ENCODE results near the gene TBC1D5. TPM values are rescaled to one million over a fixed set of nuclear protein-coding genes. Genes with fewer than 3 reads are reported as not detected.

TBC1D5 gene
- total and polyA plus RNA-seq, 12 donors, result 6.7 to 35.6 (median 30.5) TPM

DNA sequence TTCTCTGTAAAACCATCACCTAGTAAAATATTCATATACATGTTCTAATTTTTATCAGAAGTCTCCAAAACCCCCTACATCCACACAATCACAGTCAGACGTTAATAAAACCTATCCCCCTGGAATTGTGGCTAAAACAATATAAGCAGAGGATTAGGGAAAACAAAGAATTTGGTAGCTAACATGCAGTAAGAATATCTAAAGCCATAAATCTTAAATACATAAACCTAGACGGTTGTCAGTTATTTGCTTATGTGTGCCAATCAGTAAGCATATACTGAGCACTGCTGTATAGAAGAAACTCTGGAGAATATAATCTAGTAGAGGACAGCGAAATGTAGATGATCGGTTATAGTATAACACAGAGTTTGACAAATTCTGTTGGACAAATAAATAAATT is 232.2 kb downstream of the TBC1D5 start:
- ATAC-seq (no peak), DNase-seq (no peak)
- Histone ChIP-seq H3K36me3 (peaks cover 0 to 13% (median 0%) of the 10 kb centered on the region in 9 donors), H3K9me3 (no peaks in the 10 kb centered on the region), H3K4me3 (no peak overlapping the region), H3K27ac (no peak overlapping the region), H3K4me1 (no peaks in the 10 kb centered on the region), H3K27me3 (no peaks in the 10 kb centered on the region)
- TF ChIP-seq CTCF (IDR thresholded peaks at IDR 0.05), result no peak
- intact Hi-C loops (cut with DNase I), result no loop called here
- 87 to 88% methylated on average over 4 of the region's 4 CpGs for WGBS, 2 donors

- no peak overlapping the region for H3K4me3 ChIP-seq
- ATAC-seq (no peak), DNase-seq (no peak)
- 78 to 87% methylated on average over 4 of the region's 4 CpGs for WGBS, 2 donors
- no peaks in the 10 kb centered on the region for H3K4me1 ChIP-seq
- intact Hi-C loops (cut with DNase I), result no loop called here
- no peaks in the 10 kb centered on the region for H3K9me3 ChIP-seq
- peaks cover 0 to 13% (median 0%) of the 10 kb centered on the region in 9 donors for H3K36me3 ChIP-seq
- no peak overlapping the region for H3K27ac ChIP-seq
- no peaks in the 10 kb centered on the region for H3K27me3 ChIP-seq
- TF ChIP-seq CTCF (IDR thresholded peaks at IDR 0.05), result no peak
Measured at GRCh38 chr3:17508180-17508752, 234.2 kb downstream of the TBC1D5 start.

DNA sequence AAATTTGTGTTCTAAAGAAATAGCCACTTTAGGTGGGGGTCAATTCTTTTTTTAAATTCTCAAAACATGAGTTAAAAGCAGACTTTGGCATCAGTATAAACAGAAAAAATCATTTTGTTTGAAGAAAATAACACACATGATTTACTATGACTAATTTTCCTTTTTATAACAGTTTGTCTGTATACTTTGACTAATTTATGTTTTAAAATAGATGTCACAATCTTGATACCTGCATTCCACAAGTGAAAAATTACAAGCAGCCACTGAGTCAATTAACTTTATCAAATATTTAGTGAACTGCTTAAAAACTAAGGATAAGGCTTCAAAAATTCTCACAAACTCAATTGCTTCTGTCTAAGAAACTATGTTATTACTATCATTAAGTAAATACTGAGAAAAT is 235.0 kb downstream of the TBC1D5 start:
- Histone ChIP-seq H3K36me3 (peaks cover 0 to 13% (median 0%) of the 10 kb centered on the region in 9 donors), H3K9me3 (no peaks in the 10 kb centered on the region), H3K4me3 (no peak overlapping the region), H3K27me3 (no peaks in the 10 kb centered on the region), H3K27ac (no peak overlapping the region), H3K4me1 (no peaks in the 10 kb centered on the region)
- intact Hi-C loops (cut with DNase I), result no loop called here
- TF ChIP-seq CTCF (IDR thresholded peaks at IDR 0.05), result no peak
- ATAC-seq (no peak), DNase-seq (no peak)

DNA sequence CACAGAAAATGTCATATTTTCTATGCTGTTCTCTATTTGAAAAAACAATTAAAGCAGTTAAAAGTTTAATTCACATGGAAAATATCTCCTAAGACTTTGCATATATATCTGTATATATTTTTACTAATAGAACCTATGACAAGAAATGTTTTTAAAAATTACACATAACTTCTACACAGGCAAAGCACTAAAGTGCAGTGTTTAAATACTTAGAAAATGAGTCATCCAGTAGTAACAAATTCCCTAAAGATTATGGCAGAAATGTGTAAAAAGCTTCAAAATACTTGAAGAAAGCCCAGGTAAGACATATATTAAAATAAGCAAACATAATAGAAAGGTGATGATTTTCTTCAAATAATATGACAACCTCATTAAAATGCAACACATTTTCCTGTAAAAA is 236.6 kb downstream of the TBC1D5 start:
- H3K4me1 ChIP-seq, result no peaks in the 10 kb centered on the region
- no peak for TF ChIP-seq CTCF (IDR thresholded peaks at IDR 0.05)
- DNase-seq (no peak), ATAC-seq (no peak)
- H3K4me3 ChIP-seq, result no peak overlapping the region
- H3K9me3 ChIP-seq, result no peaks in the 10 kb centered on the region
- no peak overlapping the region for H3K27ac ChIP-seq
- intact Hi-C loops (cut with DNase I), result no loop called here
- peaks cover 0 to 13% (median 0%) of the 10 kb centered on the region in 9 donors for H3K36me3 ChIP-seq
- H3K27me3 ChIP-seq, result no peaks in the 10 kb centered on the region
